Transverse colon (tissue), 4 donors: ENCODE results near the gene POLD1. TPM values are rescaled to one million over a fixed set of nuclear protein-coding genes. Genes with fewer than 3 reads are reported as not detected.
A peak's percentile ranks its signal among the peaks of the same experiment; 100 is the strongest.
"Not testable (repeated sequence)": the region's sequence is repeated elsewhere in the genome, so short reads cannot be mapped to it uniquely, and the experiment has no call there.

Experiments
- DNase-seq: peaks from one replicate; pipeline ENCODE4 v3.0.0-alpha.2; 2019
- H3K27ac ChIP-seq, 4 donors: fragments of 200-600 bp; sonication (generic); 2 replicates each; pipeline ENCODE4 v1.5.1; 2016 to 2018; ENCODE audit warnings: inconsistent platforms in 4 of 4
- H3K27me3 ChIP-seq: fragments of 200-600 bp; sonication (generic); 2 replicates; pipeline ENCODE4 v1.5.1; 2017; ENCODE audit warnings: inconsistent platforms
- H3K36me3 ChIP-seq, 4 donors: fragments of 200-600 bp; sonication (generic); 2 replicates each; pipeline ENCODE4 v1.5.1; 2017 to 2019; ENCODE audit warnings: inconsistent platforms in 4 of 4
- H3K4me1 ChIP-seq, 4 donors: fragments of 200-600 bp; sonication (generic); 2 replicates each; pipeline ENCODE4 v1.5.1; 2017 to 2020; ENCODE audit warnings: inconsistent platforms in 4 of 4
- H3K4me3 ChIP-seq, 4 donors: fragments of 200-600 bp; sonication (generic); 1 replicate in 1 of 4; 2 replicates in 3 of 4; pipeline versions ENCODE4 v1.5.1 to v1.6.1; 2017 to 2019; ENCODE audit warnings: inconsistent platforms in 4 of 4
- H3K9me3 ChIP-seq, 2 donors: fragments of 200-600 bp; sonication (generic); 2 replicates each; pipeline ENCODE4 v1.5.1; 2017 to 2019; ENCODE audit warnings: inconsistent platforms in 2 of 2
- CTCF ChIP-seq, 5 experiments: fragments of 200-600 bp in 3 of 5; fragments of 450-650 bp in 2 of 5; sonication (generic) in 3 of 5; IDR thresholded peaks; 1 replicate in 2 of 5; 2 replicates in 3 of 5; pipeline ENCODE4 v1.5.1; 2016 to 2017; ENCODE audit warnings: antibody characterized with exemption in 5 of 5, inconsistent platforms in 3 of 5, mild to moderate bottlenecking in 2 of 5, moderate library complexity in 1 of 5
- EP300 ChIP-seq: sonication (generic); formaldehyde crosslinking; IDR thresholded peaks from one replicate; pipeline ENCODE4 v1.6.1; 2017; ENCODE audit warnings: antibody characterized with exemption, low read depth
- POLR2A ChIP-seq: fragments of 450-650 bp; IDR thresholded peaks from one replicate; pipeline ENCODE4 v1.6.1; 2016; ENCODE audit warnings: antibody characterized with exemption, mild to moderate bottlenecking, moderate library complexity
- POLR2AphosphoS5 ChIP-seq, 3 donors: sonication (generic); formaldehyde crosslinking; IDR thresholded peaks; one replicate each; pipeline ENCODE4 v1.6.1; 2016; ENCODE audit warnings: antibody characterized with exemption in 3 of 3
- WGBS, 2 donors: methylation state at CpG; one replicate each; pipeline ENCODE4 v1.1.5; 2018; ENCODE audit warnings: low coverage in 1 of 2; 5-methylcytosine and 5-hydroxymethylcytosine counted together
- in situ Hi-C, 4 donors: fragments of 200-750 bp; cut with MboI; loops; one replicate each; pipeline versions ENCODE4 v1.15.0 to v1.15.1; 2017; ENCODE audit warnings: low sequenced_read_pairs in 3 of 4, low pct_ligation_motif_present in 1 of 4, low pct_unique_long_range_greater_than_20kb in 1 of 4
- intact Hi-C: fragments of 100-400 bp; cut with DNase I; formaldehyde crosslinking; loops from one replicate; pipeline ENCODE4 v1.15.1; 2023; ENCODE audit warnings: low total_unique reads
- total RNA-seq, 4 donors: library from RNA; depleted of rRNA; stranded (reverse); fragments of >200 nt; gene quantifications; one replicate each; pipeline ENCODE4 v1.1.0, GENCODE V29; 2016

The POLD1 gene
- total RNA-seq, 4 donors from 2014 or later = 14.6 to 59.1 (median 25.9) TPM

GRCh38 chr19:50341091-50341564, 43.0 kb upstream of the POLD1 start:
- no peaks in the 10 kb centered on the region for H3K9me3 ChIP-seq
- intact Hi-C loops = no loop called here
- H3K36me3 ChIP-seq = no peaks in the 10 kb centered on the region
- H3K27me3 ChIP-seq = no peaks in the 10 kb centered on the region
- no peak for DNase-seq
- H3K4me3 ChIP-seq = no peak overlapping the region
- no peaks in the 10 kb centered on the region for H3K4me1 ChIP-seq
- 75% methylated on average over 3 of the region's 3 CpGs; no CpG with 5 or more reads in 1 of the 2 donors for WGBS, 2 donors
- H3K27ac ChIP-seq = no peak overlapping the region
- in situ Hi-C loops = no loop called here
- TF ChIP-seq POLR2AphosphoS5 (IDR thresholded peaks at IDR 0.05) (no peak), POLR2A (no peak), CTCF (IDR thresholded peaks at IDR 0.05) (no peak), EP300 (no peak)

GRCh38 chr19:50344661-50345318, 39.4 kb upstream of the POLD1 start:
- no peak overlapping the region for H3K4me3 ChIP-seq
- H3K27ac ChIP-seq = no peak overlapping the region
- H3K9me3 ChIP-seq = no peaks in the 10 kb centered on the region
- H3K36me3 ChIP-seq = no peaks in the 10 kb centered on the region
- TF ChIP-seq POLR2A (peak; percentile 24), CTCF (IDR thresholded peaks at IDR 0.05) (no peak)
- no peaks in the 10 kb centered on the region for H3K4me1 ChIP-seq
- no peak for DNase-seq
- intact Hi-C loops = no loop called here
- in situ Hi-C loops = no loop called here
- no peaks in the 10 kb centered on the region for H3K27me3 ChIP-seq
- WGBS, 2 donors = 53 to 90% methylated on average over 4 to 8 of the region's 8 CpGs

- intact Hi-C loops, H3K27ac ChIP-seq, in situ Hi-C loops, H3K9me3 ChIP-seq, H3K36me3 ChIP-seq, H3K4me1 ChIP-seq, H3K27me3 ChIP-seq, H3K4me3 ChIP-seq, DNase-seq: not testable (repeated sequence)
- 67 to 76% methylated on average over 7 to 8 of the region's 8 CpGs for WGBS, 2 donors
These were observed 37.0 kb upstream of the POLD1 start for GRCh38 chr19:50347089-50347581.

GRCh38 chr19:50349277-50350057, 34.7 kb upstream of the POLD1 start:
- 60 to 64% methylated on average over 3 to 22 of the region's 22 CpGs for WGBS, 2 donors
- Histone ChIP-seq H3K27ac (no peak overlapping the region), H3K27me3 (no peaks in the 10 kb centered on the region), H3K4me1 (no peaks in the 10 kb centered on the region), H3K4me3 (no peak overlapping the region), H3K9me3 (no peaks in the 10 kb centered on the region), H3K36me3 (no peaks in the 10 kb centered on the region)
- TF ChIP-seq POLR2A = no peak
- no peak for TF ChIP-seq EP300
- no peak for TF ChIP-seq POLR2AphosphoS5 (IDR thresholded peaks at IDR 0.05)
- TF ChIP-seq CTCF (IDR thresholded peaks at IDR 0.05) = no peak
- in situ Hi-C loops = loop anchor here (10.0 to 25.0 kb wide), 2 partner anchors 113 to 435 kb away; no protein-coding TSS in a partner anchor
- no peak for DNase-seq
- intact Hi-C loops = no loop called here
